Activated CD8-positive, alpha-beta memory T cell treated with anti-CD3 and anti-CD28 coated beads for 4 hours (primary cell): Measurements from ENCODE around the gene DIPK1A.

ENCODE experiments used
- DNase-seq, 2 donors: peaks; one replicate each; pipeline ENCODE4 v3.0.0-alpha.2; 2020; ENCODE audit warnings: low read depth in 2 of 2

The DIPK1A gene

DNA sequence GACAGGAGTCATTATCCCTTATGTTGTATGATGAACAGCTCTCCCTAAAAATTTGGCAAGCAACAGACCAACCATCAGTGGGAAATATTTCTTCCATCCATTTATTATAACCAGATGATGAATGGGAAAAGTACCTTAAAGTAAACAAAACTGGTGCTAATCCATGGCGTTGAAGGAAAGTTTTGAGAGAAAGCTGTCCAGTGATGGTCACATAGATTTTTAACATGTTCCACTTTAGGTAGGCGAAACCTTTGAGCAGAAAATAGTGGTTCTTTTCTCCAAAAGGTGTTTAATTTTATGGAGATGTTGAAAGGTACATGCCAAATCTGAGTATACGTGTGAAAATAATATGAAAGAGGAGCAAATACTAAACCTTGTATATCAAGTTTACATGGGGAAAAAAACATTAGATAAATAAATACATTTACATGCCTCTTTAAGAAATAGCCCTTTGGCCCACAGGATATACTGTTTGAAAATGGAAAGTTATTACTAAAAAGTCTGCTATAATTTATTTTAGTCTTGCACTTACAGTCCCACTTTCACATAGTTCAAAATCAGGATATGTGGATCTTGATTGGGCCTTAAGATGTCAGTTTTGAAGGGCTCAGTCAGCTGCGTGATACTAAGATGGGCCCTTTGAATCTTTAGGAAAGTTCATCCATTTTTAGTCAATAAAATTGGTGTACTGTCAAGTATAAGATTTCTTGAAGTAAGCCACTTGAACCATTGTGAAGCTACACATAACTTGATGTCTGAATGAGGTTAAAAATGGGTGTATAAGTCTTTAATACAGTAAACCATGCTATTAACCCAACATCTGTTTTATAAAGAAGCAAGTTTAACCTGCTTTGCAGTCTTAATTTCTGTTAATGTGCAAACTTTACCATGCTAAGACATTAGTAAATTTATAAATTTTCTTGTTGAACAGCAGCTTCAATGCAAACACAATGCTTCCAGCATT lies 118.9 kb downstream of the DIPK1A start:
- no peak for DNase-seq

GRCh38 chr1:92840600-92840999 lies 120.7 kb downstream of the DIPK1A start:
- DNase-seq = no peak

DNA sequence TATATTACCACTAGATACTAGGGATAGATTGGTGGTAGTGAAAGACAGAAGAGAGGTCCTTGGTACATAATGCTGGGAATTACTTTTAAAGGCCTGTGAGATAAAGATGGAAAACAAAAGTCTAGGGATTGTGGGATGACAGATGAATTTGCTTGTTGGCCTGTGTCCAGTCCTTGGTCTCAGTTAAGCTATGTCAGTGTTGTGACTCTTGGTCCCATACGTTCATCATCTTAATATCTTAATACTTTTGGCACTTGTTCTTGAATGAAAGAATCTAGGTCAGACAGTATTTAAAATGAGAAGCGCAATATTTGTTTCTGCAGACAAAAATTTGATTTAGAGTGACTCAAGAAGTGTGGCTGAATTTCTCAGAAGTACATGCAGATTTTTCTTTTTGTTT lies 121.8 kb downstream of the DIPK1A start:
- no peak for DNase-seq

GRCh38 chr1:92838519-92838918 lies 122.7 kb downstream of the DIPK1A start:
- DNase-seq = no peak

- no peak for DNase-seq
Measured at GRCh38 chr1:92837062-92837461, 124.2 kb downstream of the DIPK1A start.

GRCh38 chr1:92834617-92835016 lies 126.6 kb downstream of the DIPK1A start:
- DNase-seq = no peak

DNA sequence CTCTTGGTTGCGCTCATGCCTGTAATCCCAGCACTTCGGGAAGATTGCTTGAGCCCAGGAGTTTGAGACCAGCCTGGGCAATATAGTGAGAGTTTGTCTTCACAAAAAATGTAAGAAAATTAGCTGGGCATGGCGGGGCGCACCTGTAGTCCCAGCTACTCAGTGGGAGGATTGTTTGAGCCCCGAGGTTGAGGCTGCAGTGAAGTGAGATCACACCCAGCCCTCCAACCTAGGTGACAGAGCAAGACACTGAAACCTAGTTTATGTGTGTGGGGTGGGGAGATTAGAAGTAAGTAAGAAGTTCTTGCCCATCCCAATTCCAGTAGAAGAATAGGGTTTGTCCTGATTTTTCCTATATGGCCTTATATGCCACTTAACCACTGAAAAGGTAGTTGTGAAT lies 127.4 kb downstream of the DIPK1A start:
- no peak for DNase-seq

DNA sequence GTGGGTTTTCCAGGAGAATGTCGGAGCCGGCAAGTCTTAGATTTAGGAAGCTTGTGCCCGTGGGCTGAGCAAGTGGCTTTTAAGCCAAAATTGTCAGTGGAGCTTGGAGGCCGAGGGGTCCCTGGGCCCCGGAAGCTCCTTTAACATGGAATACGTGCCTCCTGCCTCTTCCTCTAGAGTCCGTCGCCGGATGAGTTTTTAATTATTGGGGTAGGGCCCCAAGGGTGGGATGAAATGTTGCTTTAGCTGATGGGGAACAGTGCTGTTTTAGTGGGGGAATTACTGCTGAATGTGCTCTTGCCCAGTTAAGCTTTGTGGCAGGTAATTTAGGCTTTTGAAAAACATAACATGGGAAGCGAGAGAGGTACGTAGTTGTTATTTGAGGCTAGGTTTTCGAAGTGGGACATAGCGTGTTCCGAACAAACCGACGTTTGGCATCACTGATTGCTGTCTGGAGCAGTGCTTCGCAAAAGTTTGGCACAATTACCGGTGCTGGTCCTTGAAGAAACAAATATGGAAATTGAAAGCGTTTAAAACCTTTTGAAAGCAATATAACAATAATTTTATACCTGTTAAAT lies 128.6 kb downstream of the DIPK1A start:
- no peak for DNase-seq

- DNase-seq = peak; percentile 94 to 95
Measured at GRCh38 chr1:92831762-92832536, 129.3 kb downstream of the DIPK1A start, which contains the start of gene RPL5. TSS of gene RPL5 (plus strand) at chr1:92832040. CDS start at chr1:92832115, 75 bp downstream.

DNA sequence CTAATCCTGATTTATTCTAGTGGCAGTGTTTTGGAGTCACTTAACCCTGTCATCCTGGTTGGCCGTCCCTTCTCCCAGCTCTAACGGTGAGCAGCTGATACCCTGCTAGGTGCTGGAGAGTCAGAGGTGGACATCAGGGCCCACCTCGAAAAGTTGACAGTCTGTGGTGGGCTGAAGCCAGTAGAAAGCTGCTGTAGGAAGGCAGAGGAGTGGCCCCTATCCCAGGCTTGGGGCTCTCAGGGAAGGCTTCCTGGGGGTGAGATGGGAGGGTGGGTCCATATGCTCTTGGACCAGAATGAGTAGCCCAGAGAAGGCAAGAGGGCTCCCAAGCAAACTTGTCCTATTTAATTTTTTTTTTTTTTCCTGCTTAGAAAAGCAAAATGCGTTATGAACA lies 129.9 kb downstream of the DIPK1A start:
- DNase-seq = no peak

DNA sequence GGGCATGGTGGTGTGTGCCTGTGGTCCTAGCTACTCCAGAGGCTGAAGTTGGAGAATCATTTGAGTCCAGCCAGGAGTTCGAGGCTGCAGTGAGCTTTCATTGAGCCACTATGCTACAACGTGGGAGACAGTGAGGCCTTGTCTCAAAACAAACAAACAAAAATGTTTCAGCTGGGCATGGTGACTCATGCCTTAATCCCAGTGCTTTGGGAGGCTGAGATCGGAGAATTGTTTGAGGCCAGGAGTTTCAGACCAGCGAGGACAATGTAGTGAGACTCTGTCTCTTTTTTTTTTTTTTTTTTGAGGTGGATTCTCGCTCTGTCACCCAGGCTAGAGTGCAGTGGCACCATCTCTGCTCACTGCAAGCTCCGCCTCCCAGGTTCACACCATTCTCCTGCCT lies 134.5 kb downstream of the DIPK1A start:
- no peak for DNase-seq

- DNase-seq = no peak
Measured at GRCh38 chr1:92822879-92823278, 138.4 kb downstream of the DIPK1A start.

DNA sequence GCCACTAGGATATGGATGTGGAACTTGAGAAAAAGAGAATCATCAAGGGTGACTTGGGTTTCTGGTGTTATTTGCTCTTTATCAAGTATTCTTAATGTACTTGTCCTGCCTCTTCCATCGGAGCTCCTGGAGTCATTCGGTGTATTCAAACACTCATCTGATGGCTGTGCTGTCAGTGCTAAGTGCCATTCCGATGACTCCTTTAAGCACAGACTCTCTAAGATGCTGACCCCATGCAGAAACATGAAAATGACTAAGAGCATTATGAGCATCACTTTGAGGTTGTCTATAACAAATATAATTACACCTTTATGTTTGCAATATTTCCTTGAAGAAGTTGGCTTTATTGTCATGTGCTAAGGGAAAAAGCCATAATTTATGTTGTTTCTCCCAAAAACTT lies 140.7 kb downstream of the DIPK1A start:
- DNase-seq = no peak

GRCh38 chr1:92820024-92820423 lies 141.2 kb downstream of the DIPK1A start:
- DNase-seq = no peak

GRCh38 chr1:92817986-92818764 lies 143.1 kb downstream of the DIPK1A start:
- no peak for DNase-seq

GRCh38 chr1:92817137-92817697 lies 144.0 kb downstream of the DIPK1A start:
- DNase-seq = no peak

DNA sequence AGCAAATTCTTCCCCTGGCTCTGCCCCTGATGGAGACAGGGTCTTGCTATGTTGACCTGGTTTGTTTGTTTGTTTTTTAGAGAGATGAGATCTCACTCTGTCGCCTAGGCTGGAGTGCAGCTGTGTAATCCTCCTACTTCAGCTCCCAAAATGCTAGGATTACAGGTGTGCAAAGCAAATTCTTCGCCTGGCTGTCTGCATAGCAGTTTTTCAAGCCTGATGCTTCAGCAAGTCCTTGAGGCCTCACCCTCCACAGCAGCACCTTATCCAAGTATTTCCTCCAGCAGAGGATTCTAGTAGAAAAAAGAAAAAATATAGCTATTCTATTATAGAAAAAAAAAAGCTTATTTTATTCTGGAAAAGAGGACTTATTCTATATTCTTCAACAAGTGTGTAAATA lies 144.5 kb downstream of the DIPK1A start:
- no peak for DNase-seq

GRCh38 chr1:92808381-92808780 lies 152.9 kb downstream of the DIPK1A start:
- no peak for DNase-seq

DNA sequence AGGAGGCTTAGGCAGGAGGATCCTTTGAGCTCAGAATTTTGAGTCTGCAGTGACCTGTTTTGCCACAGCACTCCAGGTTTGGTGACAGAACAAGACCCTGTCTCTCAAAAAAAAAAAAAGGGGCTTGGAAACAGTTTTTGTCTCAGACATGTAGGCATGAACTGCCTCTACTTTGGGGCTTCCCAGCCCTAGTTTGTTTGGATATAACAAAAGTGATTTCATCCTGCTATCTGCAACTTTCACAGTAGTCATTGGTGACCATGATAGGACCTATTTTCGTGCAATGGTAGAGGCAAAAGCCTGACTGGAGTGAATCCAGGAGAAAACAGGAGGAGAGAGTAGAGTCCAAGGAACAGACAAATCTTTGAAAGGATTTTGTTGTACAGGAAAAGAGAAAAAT lies 156.0 kb downstream of the DIPK1A start:
- no peak for DNase-seq

DNA sequence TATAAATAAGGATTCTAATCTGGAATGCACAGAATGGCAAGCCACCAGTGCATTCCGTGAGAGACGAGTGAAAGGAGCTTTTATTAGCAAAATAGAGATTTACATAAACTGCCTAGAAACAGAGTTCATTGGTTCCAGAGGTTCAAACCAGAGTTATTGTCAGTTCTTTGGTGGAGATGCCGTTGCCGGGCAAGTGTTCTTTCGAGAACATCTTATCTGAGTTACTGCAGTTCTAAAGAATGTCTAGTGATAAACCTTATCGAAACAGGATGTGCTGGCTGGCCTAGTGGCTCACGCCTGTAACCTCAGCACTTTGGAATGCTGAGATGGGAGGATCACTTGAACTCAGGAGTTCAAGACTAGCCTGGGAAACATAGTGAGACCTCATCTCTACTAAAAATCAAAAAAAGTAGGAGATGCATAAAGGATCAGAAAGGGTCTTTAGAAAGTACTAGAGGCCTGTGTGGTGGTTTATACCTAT lies 156.5 kb downstream of the DIPK1A start:
- no peak for DNase-seq
